BJ (cell line): ENCODE data around the gene ZNF76. TPM values are rescaled to one million over a fixed set of nuclear protein-coding genes. Genes with fewer than 3 reads are reported as not detected.

Experiments
- CTCF ChIA-PET: fragments of 350-600 bp; formaldehyde crosslinking; extraction: SDS; loops from one replicate; lab custom pipeline; 2021; ENCODE audit warnings: antibody characterized with exemption, inconsistent platforms; lab: Yijun Ruan, JAX
- POLR2A ChIA-PET: fragments of 300-600 bp; sonication (Branson Sonifier 250); formaldehyde crosslinking; extraction: SDS; loops from one replicate; lab custom pipeline; 2021; ENCODE audit warnings: antibody characterized with exemption; lab: Charles Lee
- DNase-seq: peaks from one replicate; pipeline ENCODE4 v3.0.0-alpha.2; 2011; ENCODE audit warnings: low read depth
- H3K27me3 ChIP-seq: 2 replicates; pipeline ENCODE4 v1.6.0; 2011; ENCODE audit warnings: low read length; ENCODE audit not compliant: control insufficient read depth, insufficient read depth
- H3K36me3 ChIP-seq: 2 replicates; pipeline ENCODE4 v1.5.1; 2011; ENCODE audit warnings: low read length; ENCODE audit not compliant: control insufficient read depth, insufficient read depth
- H3K4me3 ChIP-seq: 2 replicates; pipeline ENCODE4 v1.5.1; 2011; ENCODE audit warnings: low read depth, mild to moderate bottlenecking, control low read depth, low read length
- CTCF ChIP-seq: IDR thresholded peaks from 2 replicates; pipeline ENCODE4 v1.5.1; 2011; ENCODE audit warnings: low read depth, mild to moderate bottlenecking, control low read depth, inconsistent platforms, low read length, moderate library complexity; ENCODE audit not compliant: insufficient read depth
- polyA plus RNA-seq: library from polyadenylated mRNA; depleted of rRNA; stranded (reverse); fragments of >200 nt; gene quantifications from 2 replicates; pipeline ENCODE4 v1.2.3, GENCODE V29; 2011

The ZNF76 gene
- polyA plus RNA-seq, 1 experiment = 23.3 TPM

DNA sequence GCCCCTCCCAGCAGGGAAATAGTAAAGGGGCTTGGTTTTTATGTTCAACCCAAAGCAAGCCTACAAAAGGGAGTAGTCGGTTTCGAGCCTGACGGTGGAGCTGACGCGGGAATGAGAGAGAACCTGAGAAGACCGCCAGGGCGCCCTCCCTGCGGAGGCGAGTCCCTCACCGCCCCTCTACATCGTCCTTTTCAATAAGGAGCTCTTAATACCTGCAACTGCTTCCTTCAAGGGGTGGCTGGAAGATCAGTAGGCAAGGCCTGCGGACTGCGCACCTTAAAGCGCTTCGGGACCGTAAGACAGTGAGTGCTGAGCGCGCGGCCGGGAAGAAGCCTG lies 709 bp upstream of the ZNF76 start:
- DNase-seq = no peak
- Histone ChIP-seq H3K4me3 (peak overlapping the region; percentile 93), H3K36me3 (no peaks in the 10 kb centered on the region), H3K27me3 (no peaks in the 10 kb centered on the region)
- peak; percentile 33; the same call in 1 of the 2 replicates for TF ChIP-seq CTCF
- CTCF ChIA-PET = interaction anchor here (0.8 to 5.8 kb wide), 7 partner anchors 10 to 157 kb away, joined by 3 to 43 read pairs (median 4); no protein-coding TSS in a partner anchor
- POLR2A ChIA-PET = interaction anchor here (0.7 to 1.0 kb wide), 3 partner anchors 10 to 1423 kb away, joined by 3 read pairs; no protein-coding TSS in a partner anchor

- no peak for DNase-seq
- POLR2A ChIA-PET = interaction anchor here (1.0 kb wide), 1 partner anchor 12 kb away, joined by 3 read pairs; no protein-coding TSS in a partner anchor
- H3K27me3 ChIP-seq = no peaks in the 10 kb centered on the region
- peak overlapping the region; percentile 93 for H3K4me3 ChIP-seq
- TF ChIP-seq CTCF = no peak
- H3K36me3 ChIP-seq = no peaks in the 10 kb centered on the region
- CTCF ChIA-PET = interaction anchor here (1.0 to 5.8 kb wide), 4 partner anchors 19 to 114 kb away, joined by 4 to 43 read pairs (median 6); no protein-coding TSS in a partner anchor
These were observed 534 bp downstream of the ZNF76 start for GRCh38 chr6:35259948-35260590.

DNA sequence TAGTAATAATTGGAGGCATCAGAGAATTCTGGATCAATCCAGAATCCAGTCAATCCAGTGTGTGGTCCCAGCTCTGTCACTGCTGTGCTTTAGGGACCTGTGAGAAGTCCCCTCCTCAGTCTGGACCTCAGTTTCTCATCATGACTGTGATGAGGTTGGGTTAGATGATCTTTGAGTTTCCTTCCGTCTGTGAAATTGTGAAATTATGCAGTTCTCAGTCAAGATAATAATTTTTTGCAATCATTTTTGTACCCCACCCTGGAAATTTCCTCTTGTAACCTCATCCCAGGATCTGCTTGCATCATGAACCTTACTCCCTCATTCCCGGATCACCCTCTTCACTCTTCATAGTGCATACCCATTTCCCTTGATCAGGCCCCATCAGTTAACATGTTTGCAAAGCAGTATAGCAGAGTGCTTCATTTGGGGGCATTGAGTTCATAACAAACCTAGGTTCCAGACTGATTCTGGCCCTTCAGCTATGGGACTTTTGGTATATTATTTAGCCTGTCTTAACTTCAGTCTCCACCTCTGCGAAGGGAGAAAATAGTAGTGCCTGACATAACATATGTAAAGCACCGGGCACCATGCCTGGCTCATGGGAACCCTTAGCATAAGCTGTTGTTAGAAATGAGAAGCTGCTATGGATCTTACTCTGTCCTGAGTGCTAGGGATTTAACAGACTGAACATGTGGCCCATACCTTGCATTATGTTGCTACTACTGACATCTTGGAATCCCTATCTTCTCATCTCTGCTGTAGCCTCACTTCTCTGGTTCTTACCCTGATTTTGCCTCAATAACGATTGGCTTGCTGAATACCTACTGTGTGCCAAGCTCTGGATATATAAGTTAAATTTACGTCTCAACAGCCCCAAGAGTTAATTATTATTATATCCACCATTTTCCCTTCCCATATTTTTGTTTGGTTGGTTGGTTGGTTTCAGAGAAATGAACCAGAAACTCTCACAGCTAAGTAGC lies 1.3 kb downstream of the ZNF76 start:
- H3K27me3 ChIP-seq = no peaks in the 10 kb centered on the region
- POLR2A ChIA-PET = no interaction called here
- peak overlapping the region; percentile 93 for H3K4me3 ChIP-seq
- no peak for TF ChIP-seq CTCF
- H3K36me3 ChIP-seq = no peaks in the 10 kb centered on the region
- DNase-seq = no peak
- CTCF ChIA-PET = interaction anchor here (1.5 kb wide), 1 partner anchor 20 kb away, joined by 5 read pairs; no protein-coding TSS in a partner anchor

- DNase-seq = no peak
- Histone ChIP-seq H3K4me3 (no peak overlapping the region), H3K36me3 (no peaks in the 10 kb centered on the region), H3K27me3 (no peaks in the 10 kb centered on the region)
- ChIA-PET POLR2A (no interaction called here), CTCF (no interaction called here)
- no peak for TF ChIP-seq CTCF
These were observed 3.1 kb downstream of the ZNF76 start for GRCh38 chr6:35262596-35262995.
